ENCODE measurements around the gene CD248.

CD248 gene

DNA sequence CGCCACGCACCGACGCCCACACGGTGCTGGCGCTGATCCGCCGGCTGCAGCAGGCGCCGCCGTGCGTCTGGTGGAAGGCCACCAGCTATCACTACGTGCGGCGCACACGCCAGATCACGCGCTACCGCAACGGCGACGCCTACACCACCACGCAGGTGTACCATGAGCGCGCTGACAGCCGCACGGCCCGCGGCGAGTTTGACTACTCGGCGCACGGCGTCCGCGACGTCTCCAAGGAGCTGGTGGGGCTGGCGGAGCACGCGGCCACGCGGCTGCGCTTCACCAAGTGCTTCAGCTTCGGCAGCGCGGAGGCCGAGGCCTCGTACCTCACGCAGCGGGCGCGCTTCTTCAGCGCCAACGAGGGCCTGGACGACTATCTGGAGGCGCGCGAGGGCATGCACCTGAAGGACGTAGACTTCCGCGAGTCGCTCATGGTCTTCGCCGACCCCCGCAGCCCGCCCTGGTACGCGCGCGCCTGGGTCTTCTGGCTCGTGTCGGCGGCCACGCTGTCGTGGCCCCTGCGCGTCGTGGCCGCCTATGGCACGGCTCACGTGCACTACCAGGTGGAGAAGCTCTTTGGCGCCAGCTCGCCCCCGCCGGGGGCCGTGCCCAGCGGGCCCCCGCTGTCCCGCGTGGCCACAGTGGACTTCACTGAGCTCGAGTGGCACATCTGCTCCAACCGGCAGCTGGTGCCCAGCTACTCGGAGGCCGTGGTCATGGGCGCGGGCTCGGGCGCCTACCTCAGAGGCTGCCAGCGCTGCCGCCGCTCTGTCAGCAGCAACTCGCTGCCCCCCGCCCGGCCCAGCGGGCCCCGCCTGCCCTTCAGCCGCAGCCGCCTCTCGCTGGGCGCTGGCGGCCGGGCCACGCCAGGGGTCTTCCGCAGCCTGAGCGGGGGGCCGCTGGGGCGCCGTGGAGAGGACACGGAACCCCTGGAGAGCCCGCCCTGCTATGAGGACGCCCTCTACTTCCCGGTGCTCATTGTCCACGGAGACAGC, 21.9 kb downstream of the CD248 start:
- no peak overlapping the region for H3K4me3 ChIP-seq (ENCODE audit: low read length)
- TF ChIP-seq, protein P1, sequence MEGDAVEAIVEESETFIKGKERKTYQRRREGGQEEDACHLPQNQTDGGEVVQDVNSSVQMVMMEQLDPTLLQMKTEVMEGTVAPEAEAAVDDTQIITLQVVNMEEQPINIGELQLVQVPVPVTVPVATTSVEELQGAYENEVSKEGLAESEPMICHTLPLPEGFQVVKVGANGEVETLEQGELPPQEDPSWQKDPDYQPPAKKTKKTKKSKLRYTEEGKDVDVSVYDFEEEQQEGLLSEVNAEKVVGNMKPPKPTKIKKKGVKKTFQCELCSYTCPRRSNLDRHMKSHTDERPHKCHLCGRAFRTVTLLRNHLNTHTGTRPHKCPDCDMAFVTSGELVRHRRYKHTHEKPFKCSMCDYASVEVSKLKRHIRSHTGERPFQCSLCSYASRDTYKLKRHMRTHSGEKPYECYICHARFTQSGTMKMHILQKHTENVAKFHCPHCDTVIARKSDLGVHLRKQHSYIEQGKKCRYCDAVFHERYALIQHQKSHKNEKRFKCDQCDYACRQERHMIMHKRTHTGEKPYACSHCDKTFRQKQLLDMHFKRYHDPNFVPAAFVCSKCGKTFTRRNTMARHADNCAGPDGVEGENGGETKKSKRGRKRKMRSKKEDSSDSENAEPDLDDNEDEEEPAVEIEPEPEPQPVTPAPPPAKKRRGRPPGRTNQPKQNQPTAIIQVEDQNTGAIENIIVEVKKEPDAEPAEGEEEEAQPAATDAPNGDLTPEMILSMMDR (IDR thresholded peaks at IDR 0.05; ENCODE audit: insufficient read depth, low read depth, low read length, missing control alignments): no peak
- DNase-seq (ENCODE audit: low read depth): no peak

DNA sequence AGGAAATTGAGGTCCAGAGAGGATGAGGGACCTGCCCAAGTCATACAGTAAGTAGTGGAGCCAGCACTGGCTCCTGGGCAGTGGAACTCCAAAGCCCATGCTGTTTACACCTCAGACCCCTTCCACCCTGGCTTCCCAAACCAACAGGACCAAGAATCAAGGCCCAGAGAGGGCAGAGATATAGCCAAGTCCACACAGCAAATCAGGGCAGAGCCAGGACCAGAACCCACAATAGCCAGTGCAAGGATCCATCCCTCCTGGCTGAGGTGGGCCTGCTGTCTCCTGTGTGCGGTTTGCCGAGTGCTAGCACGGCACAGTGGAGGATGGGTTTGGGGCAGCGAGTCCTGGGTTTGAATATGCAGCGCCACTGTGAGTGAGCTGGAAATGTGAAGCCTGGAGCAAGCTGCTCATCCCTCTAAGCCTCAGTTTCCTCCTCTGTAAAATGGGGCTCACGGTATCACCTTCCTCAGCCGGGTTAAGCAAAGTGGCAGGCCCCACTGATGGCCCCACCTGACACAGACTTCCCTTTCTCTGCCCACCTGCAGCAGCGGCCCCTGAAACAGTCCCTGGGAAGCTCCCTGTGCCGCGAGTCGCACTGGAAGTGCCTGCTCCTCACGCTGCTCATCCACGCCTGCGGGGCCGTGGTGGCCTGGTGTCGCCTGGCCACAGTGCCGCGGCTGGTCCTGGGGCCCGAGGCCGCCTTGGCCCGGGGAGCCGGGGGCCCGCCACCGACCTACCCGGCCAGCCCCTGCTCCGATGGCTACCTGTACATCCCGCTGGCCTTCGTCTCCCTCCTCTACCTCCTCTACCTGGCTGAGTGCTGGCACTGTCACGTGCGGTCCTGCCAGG, 22.8 kb downstream of the CD248 start:
- no peak overlapping the region for H3K4me3 ChIP-seq (ENCODE audit: low read length)
- no peak for DNase-seq (ENCODE audit: low read depth)
- TF ChIP-seq, protein P1 (IDR thresholded peaks at IDR 0.05; ENCODE audit: insufficient read depth, low read depth, low read length, missing control alignments): no peak

DNA sequence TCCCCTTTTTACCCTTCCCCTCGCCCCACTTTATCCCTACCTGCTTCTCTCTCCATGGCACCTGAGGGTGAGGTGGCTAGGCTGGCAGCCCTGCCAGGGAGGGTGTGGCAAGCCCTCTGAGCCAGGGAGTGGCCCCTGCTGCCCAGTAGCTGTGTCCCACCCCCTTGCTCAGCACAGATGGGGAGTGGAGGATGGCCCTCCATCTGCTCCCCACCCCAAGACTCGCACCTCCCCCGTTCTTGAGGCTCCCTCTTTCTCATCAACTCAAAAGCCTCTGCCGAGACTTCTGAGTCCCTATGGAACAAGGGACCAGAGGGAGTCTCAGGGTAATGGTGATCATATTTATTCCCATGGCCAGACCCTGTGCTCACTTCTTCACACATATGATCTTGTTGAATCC, 23.5 kb downstream of the CD248 start:
- no peak for DNase-seq (ENCODE audit: low read depth)
- TF ChIP-seq, protein P1 (IDR thresholded peaks at IDR 0.05; ENCODE audit: insufficient read depth, low read depth, low read length, missing control alignments): no peak
- H3K4me3 ChIP-seq (ENCODE audit: low read length): no peak overlapping the region

DNA sequence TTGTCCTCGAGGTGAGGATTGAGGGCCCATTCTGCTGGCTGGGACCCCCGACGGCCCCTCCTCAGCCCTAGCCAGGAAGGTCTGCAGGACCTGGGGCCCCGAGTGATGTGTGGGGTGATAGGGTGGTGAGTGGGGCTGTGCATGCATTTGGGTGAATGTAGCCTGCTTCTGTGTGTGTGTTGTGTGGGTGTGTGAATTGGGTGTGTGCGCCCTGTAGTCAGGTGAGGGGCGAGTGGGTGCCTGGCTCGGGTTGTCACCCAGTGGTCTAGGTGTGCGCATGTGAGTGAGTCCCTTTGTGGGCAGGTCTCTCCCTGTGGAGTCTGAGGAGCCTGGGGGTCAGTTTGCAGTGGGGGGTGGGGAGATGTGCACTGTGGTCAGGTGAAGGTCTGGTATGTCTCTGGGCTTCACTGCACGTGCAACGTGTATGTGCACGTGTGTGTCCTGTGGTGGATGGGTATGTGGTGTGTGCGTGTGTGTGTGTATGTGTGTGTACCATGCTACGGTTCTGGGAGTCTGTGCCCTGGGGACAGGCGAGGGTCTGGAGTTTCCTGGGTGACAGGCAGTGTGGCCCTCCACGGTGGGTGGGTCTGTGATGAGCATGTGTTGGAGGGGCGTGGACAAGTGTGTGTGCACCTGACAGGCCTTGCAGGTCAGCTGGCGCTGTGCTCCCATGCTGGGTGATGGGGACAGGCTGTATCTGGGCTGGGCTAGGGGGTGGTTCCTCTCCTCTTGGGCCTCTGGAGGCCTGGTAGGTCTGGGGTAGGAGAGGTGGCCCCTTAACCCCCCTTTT, 24.1 kb downstream of the CD248 start:
- H3K4me3 ChIP-seq (ENCODE audit: low read length): no peak overlapping the region
- TF ChIP-seq, protein P1 (IDR thresholded peaks at IDR 0.05; ENCODE audit: insufficient read depth, low read depth, low read length, missing control alignments): no peak
- DNase-seq (ENCODE audit: low read depth): no peak

DNA sequence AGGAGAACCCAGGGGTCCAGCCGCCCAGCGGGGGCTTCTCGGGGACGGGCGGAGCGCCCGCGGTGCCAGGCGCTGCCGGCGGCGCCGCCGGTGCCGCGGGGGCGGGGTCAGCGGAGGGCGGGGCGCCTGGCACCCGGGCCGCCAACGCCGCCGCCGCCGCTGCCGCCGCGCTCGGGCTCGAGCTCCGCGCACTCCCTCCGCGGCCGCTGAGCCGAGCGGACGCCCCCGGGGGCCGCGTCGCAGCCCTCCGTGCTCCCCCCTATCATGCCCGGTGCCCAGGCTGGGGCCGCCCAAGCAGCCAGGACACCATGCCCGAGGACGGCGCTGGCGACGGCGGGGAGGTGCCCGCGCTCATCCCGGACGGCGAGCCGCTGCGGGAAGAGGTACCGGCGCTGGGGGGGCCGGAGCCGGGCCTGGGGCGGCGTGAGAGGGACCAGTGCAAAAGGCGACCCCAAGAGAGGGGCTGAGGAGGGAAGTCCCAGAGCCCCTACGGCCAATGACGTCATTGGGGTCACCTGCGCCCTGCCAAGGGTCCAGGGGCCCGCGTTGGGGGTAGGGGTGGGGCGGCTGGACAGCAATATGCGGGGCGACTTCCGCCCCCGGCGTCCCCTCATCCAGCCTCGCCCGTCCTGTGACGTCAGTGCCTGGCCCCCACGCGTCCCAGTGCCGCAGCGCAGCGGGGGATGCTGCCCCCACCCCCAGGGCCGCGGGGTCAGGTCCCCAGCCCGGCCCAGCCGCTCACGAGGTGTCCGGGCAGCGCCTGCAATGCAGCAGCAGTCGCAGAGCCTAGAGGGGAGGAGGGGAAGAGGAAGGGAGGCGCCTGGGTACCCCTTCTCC, 24.9 kb downstream of the CD248 start, which contains the start of gene TMEM151A:
TMEM151A (plus strand) TSS at position 189 of the 837 bp plus-strand sequence; CDS start at position 309, 120 bp downstream.
- TF ChIP-seq, protein P1 (IDR thresholded peaks at IDR 0.05; ENCODE audit: insufficient read depth, low read depth, low read length, missing control alignments): no peak
- no peak within 1 kb of the TSS for H3K4me3 ChIP-seq (ENCODE audit: low read length)
- DNase-seq (ENCODE audit: low read depth): no peak
